Gastrocnemius medialis (tissue), 4 donors: ENCODE measurements around the gene DHX15.

ENCODE experiments used
- CTCF ChIP-seq, 5 experiments: fragments of 450-650 bp in 3 of 5; fragments of 200-600 bp in 2 of 5; sonication (generic) in 2 of 5; IDR thresholded peaks in 4 of 5; conservative IDR thresholded peaks in 1 of 5; 1 replicate in 4 of 5; 2 replicates in 1 of 5; pipeline ENCODE4 v1.5.1; 2016 to 2019; ENCODE audit warnings: antibody characterized with exemption in 5 of 5, mild to moderate bottlenecking in 3 of 5, moderate library complexity in 3 of 5
- POLR2A ChIP-seq, 2 donors: fragments of 450-650 bp; IDR thresholded peaks; one replicate each; pipeline ENCODE4 v1.6.1; 2017; ENCODE audit warnings: antibody characterized with exemption in 2 of 2, mild to moderate bottlenecking in 2 of 2, moderate library complexity in 2 of 2

- TF ChIP-seq CTCF (IDR thresholded peaks at IDR 0.05 in 4 of 5, conservative IDR thresholded peaks at IDR 0.05 in 1 of 5): no peak
- TF ChIP-seq POLR2A (IDR thresholded peaks at IDR 0.05): no peak
Observed at GRCh38 chr4:24514808-24515207, 69.5 kb downstream of the DHX15 start.
